IPS DF 6.9 (cell line): Measurements from ENCODE around the gene DNAJB8.

Experiments used
- DNase-seq: peaks from one replicate; pipeline ENCODE4 v3.0.0-alpha.2; 2013; ENCODE audit warnings: low read depth, low spot score
- H3K27ac ChIP-seq: one replicate; pipeline ENCODE4 v1.5.1; 2013; ENCODE audit warnings: low read length, control low read depth
- H3K27me3 ChIP-seq: 2 replicates; pipeline ENCODE4 v1.6.1; 2013; ENCODE audit warnings: mild to moderate bottlenecking, low read length; ENCODE audit not compliant: control insufficient read depth, insufficient read depth
- H3K36me3 ChIP-seq: 2 replicates; pipeline ENCODE4 v1.6.1; 2013; ENCODE audit warnings: low read length; ENCODE audit not compliant: control insufficient read depth, insufficient read depth
- H3K4me1 ChIP-seq: 2 replicates; pipeline ENCODE4 v1.6.1; 2013; ENCODE audit warnings: low read length; ENCODE audit not compliant: control insufficient read depth, insufficient read depth
- H3K4me3 ChIP-seq: 2 replicates; pipeline ENCODE4 v1.5.1; 2013; ENCODE audit warnings: mild to moderate bottlenecking, low read length
- H3K9me3 ChIP-seq: 2 replicates; pipeline ENCODE4 v1.6.1; 2013; ENCODE audit warnings: low read length, inconsistent platforms; ENCODE audit not compliant: control insufficient read depth, insufficient read depth
- WGBS: extraction: QIAGEN DNeasy Blood & Tissue Kit; methylation state at CpG from one replicate; pipeline ENCODE4 v1.1.7; 2013; ENCODE audit warnings: mixed read lengths, missing lambda C conversion rate; ENCODE audit not compliant: insufficient read length, insufficient coverage; 5-methylcytosine and 5-hydroxymethylcytosine counted together

The DNAJB8 gene

GRCh38 chr3:128482666-128483656 lies 16.3 kb upstream of the DNAJB8 start:
- Histone ChIP-seq H3K27me3 (peaks cover 93% of the 10 kb centered on the region), H3K4me3 (no peak overlapping the region)
- DNase-seq, result no peak

GRCh38 chr3:128482175-128482574 lies 15.5 kb upstream of the DNAJB8 start:
- Histone ChIP-seq H3K27ac (no peak overlapping the region), H3K4me1 (peaks cover 17% of the 10 kb centered on the region), H3K36me3 (no peaks in the 10 kb centered on the region), H3K9me3 (no peaks in the 10 kb centered on the region), H3K4me3 (no peak overlapping the region), H3K27me3 (peaks cover 96% of the 10 kb centered on the region)
- no CpG with 5 or more reads among the region's 11 CpGs for WGBS
- DNase-seq, result no peak

More at GRCh38 chr3:128482666-128483656, 16.3 kb upstream of the DNAJB8 start:
- Histone ChIP-seq H3K27ac (no peak overlapping the region), H3K4me1 (peaks cover 17% of the 10 kb centered on the region), H3K9me3 (no peaks in the 10 kb centered on the region), H3K36me3 (no peaks in the 10 kb centered on the region)
- no CpG with 5 or more reads among the region's 33 CpGs for WGBS

GRCh38 chr3:128481438-128481942 lies 14.8 kb upstream of the DNAJB8 start:
- no peak for DNase-seq
- no peak overlapping the region for H3K27ac ChIP-seq
- no peak overlapping the region for H3K4me3 ChIP-seq
- H3K27me3 ChIP-seq, result peaks cover 96% of the 10 kb centered on the region
- no peaks in the 10 kb centered on the region for H3K9me3 ChIP-seq
- H3K36me3 ChIP-seq, result no peaks in the 10 kb centered on the region
- peaks cover 13% of the 10 kb centered on the region for H3K4me1 ChIP-seq
- WGBS, result no CpG with 5 or more reads among the region's 19 CpGs

GRCh38 chr3:128480717-128481437 lies 14.2 kb upstream of the DNAJB8 start:
- Histone ChIP-seq H3K9me3 (no peaks in the 10 kb centered on the region), H3K27me3 (peaks cover 96% of the 10 kb centered on the region), H3K4me3 (no peak overlapping the region), H3K4me1 (peaks cover 13% of the 10 kb centered on the region), H3K27ac (no peak overlapping the region), H3K36me3 (no peaks in the 10 kb centered on the region)
- no CpG with 5 or more reads among the region's 27 CpGs for WGBS
- DNase-seq, result no peak

- WGBS, result no CpG with 5 or more reads among the region's 11 CpGs
- Histone ChIP-seq H3K4me3 (no peak overlapping the region), H3K27ac (no peak overlapping the region), H3K4me1 (peaks cover 13% of the 10 kb centered on the region), H3K27me3 (peaks cover 95% of the 10 kb centered on the region), H3K9me3 (no peaks in the 10 kb centered on the region), H3K36me3 (no peaks in the 10 kb centered on the region)
- no peak for DNase-seq
These were observed 13.6 kb upstream of the DNAJB8 start for GRCh38 chr3:128480278-128480677.

- no peaks in the 10 kb centered on the region for H3K36me3 ChIP-seq
- peaks cover 13% of the 10 kb centered on the region for H3K4me1 ChIP-seq
- H3K4me3 ChIP-seq, result no peak overlapping the region
- DNase-seq, result no peak
- H3K9me3 ChIP-seq, result no peaks in the 10 kb centered on the region
- no peak overlapping the region for H3K27ac ChIP-seq
- peaks cover 93% of the 10 kb centered on the region for H3K27me3 ChIP-seq
- WGBS, result no CpG with 5 or more reads among the region's 10 CpGs
These were observed 12.9 kb upstream of the DNAJB8 start for GRCh38 chr3:128479558-128480086.

GRCh38 chr3:128478576-128479506 lies 12.2 kb upstream of the DNAJB8 start:
- H3K9me3 ChIP-seq, result no peaks in the 10 kb centered on the region
- H3K4me3 ChIP-seq, result no peak overlapping the region
- DNase-seq, result no peak
- H3K4me1 ChIP-seq, result peaks cover 9% of the 10 kb centered on the region
- no CpG with 5 or more reads among the region's 11 CpGs for WGBS
- H3K27ac ChIP-seq, result no peak overlapping the region
- H3K36me3 ChIP-seq, result no peaks in the 10 kb centered on the region
- H3K27me3 ChIP-seq, result peaks cover 94% of the 10 kb centered on the region

- WGBS, result no CpG with 5 or more reads among the region's 5 CpGs
- H3K9me3 ChIP-seq, result no peaks in the 10 kb centered on the region
- no peak overlapping the region for H3K4me3 ChIP-seq
- H3K36me3 ChIP-seq, result no peaks in the 10 kb centered on the region
- no peak for DNase-seq
- no peak overlapping the region for H3K27ac ChIP-seq
- H3K4me1 ChIP-seq, result peaks cover 4% of the 10 kb centered on the region
- H3K27me3 ChIP-seq, result peaks cover 96% of the 10 kb centered on the region
These were observed 10.0 kb upstream of the DNAJB8 start for GRCh38 chr3:128476659-128477058.

- no CpG with 5 or more reads among the region's 8 CpGs for WGBS
- H3K4me1 ChIP-seq, result 0 out of 2 replicates have a peak, but pooled peaks cover 1% of the 10 kb centered on the region
- H3K27me3 ChIP-seq, result peaks cover 92% of the 10 kb centered on the region
- no peak overlapping the region for H3K4me3 ChIP-seq
- no peak for DNase-seq
- no peaks in the 10 kb centered on the region for H3K9me3 ChIP-seq
- no peaks in the 10 kb centered on the region for H3K36me3 ChIP-seq
- no peak overlapping the region for H3K27ac ChIP-seq
These were observed 8.7 kb upstream of the DNAJB8 start for GRCh38 chr3:128475355-128475754.
